Lower leg skin (tissue), 4 donors: ENCODE measurements around the gene PEX7. TPM values are rescaled to one million over a fixed set of nuclear protein-coding genes. Genes with fewer than 3 reads are reported as not detected.

Source experiments
- DNase-seq, 2 donors: peaks; one replicate each; pipeline ENCODE4 v3.0.0-alpha.2; 2019; ENCODE audit warnings: low spot score in 2 of 2
- H3K4me3 ChIP-seq: fragments of 200-600 bp; sonication (generic); 2 replicates; pipeline ENCODE4 v1.5.1; 2017; ENCODE audit warnings: mild to moderate bottlenecking, low read depth; ENCODE audit not compliant: poor library complexity, severe bottlenecking
- CTCF ChIP-seq, 3 donors: fragments of 450-650 bp; IDR thresholded peaks; one replicate each; pipeline ENCODE4 v1.5.1; 2016; ENCODE audit warnings: antibody characterized with exemption in 3 of 3, mild to moderate bottlenecking in 3 of 3, moderate library complexity in 2 of 3
- POLR2A ChIP-seq, 2 donors: fragments of 450-650 bp; IDR thresholded peaks; one replicate each; pipeline ENCODE4 v1.6.1; 2016 to 2017; ENCODE audit warnings: antibody characterized with exemption in 2 of 2, mild to moderate bottlenecking in 1 of 2, moderate library complexity in 1 of 2
- WGBS, 2 donors: methylation state at CpG; one replicate each; pipeline ENCODE4 v1.1.5; 2018; 5-methylcytosine and 5-hydroxymethylcytosine counted together
- intact Hi-C: fragments of 100-400 bp; cut with DNase I; formaldehyde crosslinking; loops from one replicate; pipeline ENCODE4 v1.15.0; 2023; ENCODE audit warnings: low total_unique reads
- total RNA-seq, 4 donors: library from RNA; depleted of rRNA; stranded (reverse); fragments of >200 nt; gene quantifications; one replicate each; pipeline ENCODE4 v1.1.0, GENCODE V29; 2016

PEX7 gene
- total RNA-seq, 4 donors from 2014 or later = 15.2 to 21.5 (median 21.2) TPM

DNA sequence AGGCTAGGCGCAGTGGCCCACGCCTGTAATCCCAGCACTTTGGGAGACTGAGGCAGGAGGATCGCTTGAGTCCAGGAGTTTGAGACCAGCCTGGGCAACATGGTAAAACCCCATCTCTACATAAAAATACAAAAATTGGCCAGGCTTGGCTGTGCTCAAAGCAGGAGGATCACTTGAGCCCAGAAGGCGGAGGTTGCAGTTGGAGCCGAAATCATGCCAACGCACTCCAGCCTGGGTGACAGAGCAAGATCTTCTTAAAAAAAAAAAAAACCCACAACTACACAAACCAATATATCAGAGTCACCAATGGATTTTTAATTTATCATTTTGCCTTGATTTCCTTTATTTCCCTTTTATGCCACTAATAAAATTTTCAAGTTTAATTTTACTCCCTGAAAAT, 39.4 kb upstream of the PEX7 start:
- 80 to 83% methylated on average over 6 of the region's 6 CpGs for WGBS, 2 donors

GRCh38 chr6:136783495-136784270, 38.7 kb upstream of the PEX7 start:
- peak in 1 of 2 donors; percentile 22 for DNase-seq
- TF ChIP-seq CTCF (IDR thresholded peaks at IDR 0.05) = no peak
- no peak for TF ChIP-seq POLR2A (IDR thresholded peaks at IDR 0.05)
- 80 to 81% methylated on average over 9 of the region's 9 CpGs for WGBS, 2 donors
- H3K4me3 ChIP-seq = no peak overlapping the region
- intact Hi-C loops = no loop called here

More for the DNA sequence above, 39.4 kb upstream of the PEX7 start:
- H3K4me3 ChIP-seq = no peak overlapping the region
- no peak for DNase-seq
- TF ChIP-seq CTCF (IDR thresholded peaks at IDR 0.05) (no peak), POLR2A (IDR thresholded peaks at IDR 0.05) (no peak)
- intact Hi-C loops = no loop called here

- no peak for DNase-seq
- TF ChIP-seq CTCF (IDR thresholded peaks at IDR 0.05) (no peak), POLR2A (IDR thresholded peaks at IDR 0.05) (no peak)
- intact Hi-C loops = no loop called here
- no peak overlapping the region for H3K4me3 ChIP-seq
- WGBS, 2 donors = 81 to 83% methylated on average over 8 of the region's 8 CpGs
These were observed 38.1 kb upstream of the PEX7 start for GRCh38 chr6:136784271-136784664.

GRCh38 chr6:136784910-136785746, 37.3 kb upstream of the PEX7 start:
- 72 to 82% methylated on average over 10 of the region's 10 CpGs for WGBS, 2 donors
- DNase-seq = peak in 1 of 2 donors; percentile 35
- no peak for TF ChIP-seq CTCF (IDR thresholded peaks at IDR 0.05)
- no peak for TF ChIP-seq POLR2A (IDR thresholded peaks at IDR 0.05)
- intact Hi-C loops = no loop called here
- no peak overlapping the region for H3K4me3 ChIP-seq

DNA sequence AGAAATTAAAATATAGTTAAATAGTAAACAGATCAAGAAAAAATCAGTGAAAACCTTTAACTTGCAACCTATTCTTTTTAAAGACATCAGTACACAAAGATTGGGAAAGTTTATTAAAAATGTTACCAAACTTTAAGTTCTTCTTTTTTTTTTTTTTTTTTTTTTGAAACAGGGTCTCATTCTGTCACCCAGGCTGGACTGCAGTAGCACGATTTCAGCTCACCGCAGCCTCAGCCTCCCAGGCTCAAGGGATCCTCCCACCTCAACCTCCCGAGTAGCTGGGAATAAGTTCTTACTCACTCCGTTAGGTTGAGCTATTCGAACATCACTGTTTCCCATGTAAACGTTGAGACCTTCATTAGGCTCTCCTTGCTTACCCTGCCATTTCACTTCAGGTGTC, 35.7 kb upstream of the PEX7 start:
- intact Hi-C loops = no loop called here
- TF ChIP-seq POLR2A (IDR thresholded peaks at IDR 0.05) (no peak), CTCF (IDR thresholded peaks at IDR 0.05) (no peak)
- no peak overlapping the region for H3K4me3 ChIP-seq
- no peak for DNase-seq
- WGBS, 2 donors = 92 to 97% methylated on average over 6 of the region's 6 CpGs
